IMR-90 (cell line): ENCODE results near the gene AGAP6. TPM values are rescaled to one million over a fixed set of nuclear protein-coding genes. Genes with fewer than 3 reads are reported as not detected.
"Not testable (repeated sequence)": the region's sequence is repeated elsewhere in the genome, so short reads cannot be mapped to it uniquely, and the experiment has no call there.

Experiments used
- ATAC-seq: fragments of 200-7000 bp; cut with Tn5 transposase; 2 replicates; pipeline ENCODE4 v1.9.1; 2020; ENCODE audit warnings: low read depth, mild to moderate bottlenecking, moderate library complexity
- BruUV-seq: library from RNA; stranded (reverse); fragments of 400-500 nt; replicated peaks from 2 replicates; lab custom pipeline; 2021; lab: Mats Ljungman, UMichigan
- CTCF ChIA-PET: fragments of 300-600 bp; formaldehyde crosslinking; extraction: SDS; loops from one replicate; lab custom pipeline; 2021; ENCODE audit warnings: antibody characterized with exemption; lab: Yijun Ruan, JAX
- POLR2A ChIA-PET: fragments of 300-600 bp; sonication (Branson Sonifier 250); formaldehyde crosslinking; loops from one replicate; lab custom pipeline; 2022; ENCODE audit warnings: antibody characterized with exemption; ENCODE audit not compliant: unreplicated experiment; lab: Charles Lee
- DNase-seq: peaks from one replicate; pipeline ENCODE4 v3.0.0; 2013
- H2AFZ ChIP-seq: replicated peaks from 2 replicates; pipeline ENCODE3; 2013; ENCODE audit warnings: low read length, mild to moderate bottlenecking; ENCODE audit not compliant: poor library complexity
- H2AK5ac ChIP-seq: 2 replicates; pipeline ENCODE4 v1.6.1; 2013; ENCODE audit warnings: low read depth, low read length, inconsistent platforms
- H2AK9ac ChIP-seq: replicated peaks from 2 replicates; pipeline ENCODE3; 2013; ENCODE audit warnings: mild to moderate bottlenecking, low read depth, low read length, moderate library complexity; ENCODE audit not compliant: poor library complexity
- H2BK120ac ChIP-seq: 2 replicates; pipeline ENCODE4 v1.6.1; 2013; ENCODE audit warnings: low read depth, low read length, inconsistent platforms
- H2BK15ac ChIP-seq: 3 replicates; pipeline ENCODE4 v1.6.1; 2013; ENCODE audit warnings: low read depth, low read length, inconsistent platforms
- H2BK20ac ChIP-seq: 2 replicates; pipeline ENCODE4 v1.6.1; 2013; ENCODE audit warnings: low read depth, mild to moderate bottlenecking, inconsistent platforms, low read length, moderate library complexity
- H2BK5ac ChIP-seq: 2 replicates; pipeline ENCODE4 v1.6.1; 2013; ENCODE audit warnings: mild to moderate bottlenecking, low read depth, low read length, inconsistent platforms; ENCODE audit not compliant: poor library complexity, severe bottlenecking
- H3K14ac ChIP-seq: replicated peaks from 2 replicates; pipeline ENCODE4 v1.6.1; 2013; ENCODE audit warnings: low read depth, low read length, inconsistent platforms
- H3K18ac ChIP-seq: 2 replicates; pipeline ENCODE4 v1.6.1; 2013; ENCODE audit warnings: low read depth, low read length, control low read depth
- H3K23ac ChIP-seq: 2 replicates; pipeline ENCODE4 v1.6.1; 2013; ENCODE audit warnings: low read depth, low read length, inconsistent platforms
- H3K27ac ChIP-seq: 2 replicates; pipeline ENCODE4 v1.5.1; 2013; ENCODE audit warnings: mild to moderate bottlenecking, control low read depth, low read length; ENCODE audit not compliant: insufficient read depth
- H3K27me3 ChIP-seq: 2 replicates; pipeline ENCODE4 v1.6.1; 2013; ENCODE audit warnings: low read length; ENCODE audit not compliant: control insufficient read depth, insufficient read depth
- H3K36me3 ChIP-seq: 2 replicates; pipeline ENCODE4 v1.6.1; 2013; ENCODE audit warnings: low read length, mixed read lengths; ENCODE audit not compliant: control insufficient read depth, insufficient read depth
- H3K4ac ChIP-seq: 2 replicates; pipeline ENCODE4 v1.6.1; 2013; ENCODE audit warnings: low read depth, low read length, inconsistent platforms
- H3K4me1 ChIP-seq: 2 replicates; pipeline ENCODE4 v1.6.1; 2013; ENCODE audit warnings: low read length, mixed read lengths; ENCODE audit not compliant: control insufficient read depth, insufficient read depth
- H3K4me2 ChIP-seq: 2 replicates; pipeline ENCODE4 v1.6.1; 2013; ENCODE audit warnings: low read depth, mild to moderate bottlenecking, control low read depth, low read length, moderate library complexity
- H3K4me3 ChIP-seq: 2 replicates; pipeline ENCODE4 v1.5.1; 2013; ENCODE audit warnings: low read depth, mild to moderate bottlenecking, control low read depth, low read length, moderate library complexity; ENCODE audit not compliant: insufficient read depth
- H3K56ac ChIP-seq: 2 replicates; pipeline ENCODE4 v1.6.1; 2013; ENCODE audit warnings: low read length, inconsistent platforms; ENCODE audit not compliant: insufficient read depth; ENCODE audit errors: extremely low read depth
- H3K79me1 ChIP-seq, 2 experiments: 2 replicates each; pipeline ENCODE4 v1.6.1; 2013; ENCODE audit warnings: low read length in 2 of 2, inconsistent platforms in 1 of 2, low read depth in 1 of 2
- H3K9ac ChIP-seq: 2 replicates; pipeline ENCODE4 v1.6.1; 2013; ENCODE audit warnings: low read depth, low read length, control low read depth
- H3K9me1 ChIP-seq: 2 replicates; pipeline ENCODE4 v1.6.1; 2013; ENCODE audit warnings: low read length, inconsistent platforms; ENCODE audit not compliant: insufficient read depth
- H3K9me3 ChIP-seq: 2 replicates; pipeline ENCODE4 v1.6.1; 2013; ENCODE audit warnings: low read length; ENCODE audit not compliant: control insufficient read depth, insufficient read depth
- H4K20me1 ChIP-seq: 2 replicates; pipeline ENCODE4 v1.6.1; 2013; ENCODE audit warnings: low read length, inconsistent platforms; ENCODE audit not compliant: insufficient read depth
- H4K5ac ChIP-seq: 2 replicates; pipeline ENCODE4 v1.6.1; 2013; ENCODE audit warnings: mild to moderate bottlenecking, low read depth, low read length, control low read depth
- H4K8ac ChIP-seq, 2 experiments: 2 replicates each; pipeline ENCODE4 v1.6.1; 2013; ENCODE audit warnings: low read depth in 2 of 2, low read length in 2 of 2, control low read depth in 1 of 2, inconsistent platforms in 1 of 2
- H4K91ac ChIP-seq: 2 replicates; pipeline ENCODE4 v1.6.1; 2013; ENCODE audit warnings: low read depth, low read length, inconsistent platforms; ENCODE audit not compliant: insufficient read depth
- CEBPB ChIP-seq: IDR thresholded peaks from 2 replicates; pipeline ENCODE4 v1.6.1; 2012; ENCODE audit warnings: low read depth, low read length, improper control_type of control experiment
- USF2 ChIP-seq: fragments of 150-350 bp; IDR thresholded peaks from 2 replicates; pipeline ENCODE4 v1.6.1; 2017; ENCODE audit warnings: mild to moderate bottlenecking, antibody characterized with exemption, low read length, low read depth
- WGBS, 2 experiments: methylation state at CpG; one replicate each; pipeline versions ENCODE4 v1.1.5 to v1.1.7; 2013; ENCODE audit warnings: missing lambda C conversion rate in 2 of 2; ENCODE audit not compliant: insufficient read length in 1 of 2; ENCODE audit errors: extremely low coverage in 2 of 2; 5-methylcytosine and 5-hydroxymethylcytosine counted together
- dilution Hi-C: fragments of 300-500 bp; cut with HindIII; formaldehyde crosslinking; loops from one replicate; pipeline ENCODE4 v1.14.3; 2018; ENCODE audit warnings: low sequenced_read_pairs; ENCODE audit not compliant: unreplicated experiment
- in situ Hi-C: fragments of 300-500 bp; cut with MboI; formaldehyde crosslinking; loops from 3 replicates; pipeline ENCODE4 v1.14.3; 2019; ENCODE audit warnings: low sequenced_read_pairs, inconsistent platforms, mixed read lengths
- intact Hi-C: fragments of 100-400 bp; cut with micrococcal nuclease; formaldehyde crosslinking; loops from 2 replicates; pipeline ENCODE4 v1.10.0; 2022
- polyA plus RNA-seq, 3 experiments: library from polyadenylated mRNA; depleted of rRNA; stranded (reverse); fragments of >200 nt; gene quantifications; 2 replicates each; pipeline ENCODE4 v1.2.3, GENCODE V29; 2012; ENCODE audit warnings: low replicate concordance in 1 of 3
- total RNA-seq: library from RNA; depleted of rRNA; stranded (reverse); fragments of >200 nt; gene quantifications from 2 replicates; pipeline ENCODE4 v1.2.3, GENCODE V29; 2012

The AGAP6 gene
- total and polyA plus RNA-seq, 2 of the 4 experiments (the other 2 are of a cell fraction) = 2.3 to 13.6 TPM

GRCh38 chr10:50051995-50052660 lies 63.9 kb downstream of the AGAP6 start:
- H3K18ac ChIP-seq = peak overlapping the region; percentile 69
- H4K5ac ChIP-seq = peak overlapping the region; percentile 63; the same call in 1 of the 2 replicates
- DNase-seq (peak; percentile 70), ATAC-seq (peak; percentile 81)
- BruUV-seq, H3K9me3 ChIP-seq, H3K4me1 ChIP-seq, H4K20me1 ChIP-seq, H3K56ac ChIP-seq, H2AK5ac ChIP-seq, H3K9ac ChIP-seq, POLR2A ChIA-PET, H3K4me3 ChIP-seq, H3K27me3 ChIP-seq, intact Hi-C loops, H3K36me3 ChIP-seq, H3K9me1 ChIP-seq, CTCF ChIA-PET, H2AK9ac ChIP-seq, H2BK15ac ChIP-seq, H3K14ac ChIP-seq, H3K79me1 ChIP-seq, in situ Hi-C loops, H2AFZ ChIP-seq, dilution Hi-C loops: not testable (repeated sequence)
- WGBS, 2 experiments = no CpG with 5 or more reads among the region's 3 CpGs
- peak overlapping the region; percentile 54 for H2BK5ac ChIP-seq
- peak; percentile 36; the same call in 1 of the 2 replicates for TF ChIP-seq CEBPB
- TF ChIP-seq USF2 = 0 out of 2 replicates have a peak, but pooled peaks have one; percentile 9
- H3K23ac ChIP-seq = peak overlapping the region; percentile 66; the same call in 1 of the 2 replicates
- H2BK20ac ChIP-seq = peak overlapping the region; percentile 67; the same call in 1 of the 2 replicates
- H3K4ac ChIP-seq = peak overlapping the region; percentile 65
- H3K4me2 ChIP-seq = peak overlapping the region; percentile 19; the same call in 1 of the 2 replicates
- peak overlapping the region; percentile 29; the same call in 1 of the 2 replicates for H3K27ac ChIP-seq
- H4K91ac ChIP-seq = peak overlapping the region; percentile 43; the same call in 1 of the 2 replicates
- H2BK120ac ChIP-seq = peak overlapping the region; percentile 74; the same call in 1 of the 2 replicates
- H4K8ac ChIP-seq = peak overlapping the region in 1 of 2 experiments; percentile 81; a peak in 2 of 4 replicates

DNA sequence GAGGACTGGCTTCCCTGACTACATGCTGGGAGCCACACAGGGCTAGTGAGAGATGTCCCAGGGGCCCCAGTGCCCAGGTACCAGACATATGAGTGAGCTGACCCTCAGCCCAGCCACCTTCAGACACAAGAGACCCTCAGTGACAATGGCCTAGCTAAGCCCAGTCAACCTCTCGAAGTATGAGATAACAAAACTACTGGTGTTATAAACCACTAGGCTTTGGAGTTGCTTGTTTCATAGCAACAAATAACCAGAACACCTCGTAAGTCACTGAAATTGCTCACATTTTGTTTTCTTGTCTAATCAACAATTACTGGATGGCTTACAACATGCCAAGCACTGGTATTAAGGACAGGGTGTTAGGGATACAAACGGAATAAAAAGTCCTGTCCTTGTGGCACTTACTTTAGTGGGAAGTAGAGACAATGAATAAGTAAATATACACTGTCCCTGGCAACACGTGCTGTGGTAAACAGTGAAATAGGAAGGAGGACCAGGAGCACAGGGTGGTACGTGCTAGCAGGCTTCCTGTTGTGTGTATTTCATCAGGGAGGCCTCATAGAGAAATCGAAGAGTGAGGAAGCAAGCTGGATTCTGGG lies 64.7 kb downstream of the AGAP6 start:
- dilution Hi-C loops, intact Hi-C loops, H3K4me2 ChIP-seq, H4K20me1 ChIP-seq, CTCF ChIA-PET, H3K27ac ChIP-seq, H2BK15ac ChIP-seq, POLR2A ChIA-PET, H2AFZ ChIP-seq, H3K9me3 ChIP-seq, H3K4me1 ChIP-seq, H2AK5ac ChIP-seq, H3K4me3 ChIP-seq, H3K36me3 ChIP-seq, H3K79me1 ChIP-seq, H2BK20ac ChIP-seq, H3K23ac ChIP-seq, BruUV-seq, H4K8ac ChIP-seq, H3K4ac ChIP-seq, H2AK9ac ChIP-seq, H4K91ac ChIP-seq, DNase-seq, H2BK5ac ChIP-seq, in situ Hi-C loops, H3K27me3 ChIP-seq, H3K9me1 ChIP-seq, H4K5ac ChIP-seq, ATAC-seq, H3K9ac ChIP-seq, H3K14ac ChIP-seq, H3K56ac ChIP-seq: not testable (repeated sequence)
- H3K18ac ChIP-seq = peak overlapping the region; percentile 69; the same call in 1 of the 2 replicates
- 0 out of 2 replicates have a peak overlapping the region, but pooled peaks have one; percentile 74 for H2BK120ac ChIP-seq
- WGBS, 2 experiments = no CpG with 5 or more reads among the region's 6 CpGs
